Tibial nerve (tissue), 3 donors: ENCODE measurements around the gene SELENOS.

Source experiments
- POLR2A ChIP-seq, 2 donors: fragments of 450-650 bp; IDR thresholded peaks; one replicate each; pipeline ENCODE4 v1.6.1; 2017; ENCODE audit warnings: antibody characterized with exemption in 2 of 2, mild to moderate bottlenecking in 2 of 2, moderate library complexity in 2 of 2
- TF ChIP-seq, protein P1 (sequence below), 5 experiments: fragments of 200-600 bp in 3 of 5; fragments of 450-650 bp in 2 of 5; sonication (generic) in 3 of 5; IDR thresholded peaks; one replicate each; pipeline ENCODE4 v1.5.1; 2016 to 2019; ENCODE audit warnings: antibody characterized with exemption in 5 of 5, mild to moderate bottlenecking in 3 of 5, moderate library complexity in 2 of 5

DNA sequence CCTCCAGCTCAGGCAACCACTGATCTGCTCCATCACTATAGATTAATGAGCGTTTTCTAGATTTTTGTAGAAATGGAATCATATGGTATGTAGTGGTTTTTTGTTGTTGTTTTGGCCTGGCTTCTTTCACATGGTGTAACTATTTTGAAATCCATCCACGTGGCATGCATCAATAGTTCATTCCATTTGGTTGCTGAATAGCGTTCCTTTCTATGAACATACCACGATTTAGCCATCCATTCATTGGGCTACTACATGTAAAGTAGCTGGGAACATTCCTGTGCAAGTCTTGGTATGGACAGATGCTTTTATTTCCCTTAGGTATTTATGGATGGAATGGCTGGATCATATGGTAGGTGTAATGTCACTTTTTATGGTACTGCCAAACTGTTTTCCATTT lies 14.7 kb downstream of the SELENOS start:
- no peak for TF ChIP-seq POLR2A (IDR thresholded peaks at IDR 0.05)
- TF ChIP-seq, protein P1, sequence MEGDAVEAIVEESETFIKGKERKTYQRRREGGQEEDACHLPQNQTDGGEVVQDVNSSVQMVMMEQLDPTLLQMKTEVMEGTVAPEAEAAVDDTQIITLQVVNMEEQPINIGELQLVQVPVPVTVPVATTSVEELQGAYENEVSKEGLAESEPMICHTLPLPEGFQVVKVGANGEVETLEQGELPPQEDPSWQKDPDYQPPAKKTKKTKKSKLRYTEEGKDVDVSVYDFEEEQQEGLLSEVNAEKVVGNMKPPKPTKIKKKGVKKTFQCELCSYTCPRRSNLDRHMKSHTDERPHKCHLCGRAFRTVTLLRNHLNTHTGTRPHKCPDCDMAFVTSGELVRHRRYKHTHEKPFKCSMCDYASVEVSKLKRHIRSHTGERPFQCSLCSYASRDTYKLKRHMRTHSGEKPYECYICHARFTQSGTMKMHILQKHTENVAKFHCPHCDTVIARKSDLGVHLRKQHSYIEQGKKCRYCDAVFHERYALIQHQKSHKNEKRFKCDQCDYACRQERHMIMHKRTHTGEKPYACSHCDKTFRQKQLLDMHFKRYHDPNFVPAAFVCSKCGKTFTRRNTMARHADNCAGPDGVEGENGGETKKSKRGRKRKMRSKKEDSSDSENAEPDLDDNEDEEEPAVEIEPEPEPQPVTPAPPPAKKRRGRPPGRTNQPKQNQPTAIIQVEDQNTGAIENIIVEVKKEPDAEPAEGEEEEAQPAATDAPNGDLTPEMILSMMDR (IDR thresholded peaks at IDR 0.05) = no peak
